ENCODE data around the gene SMURF1.

The SMURF1 gene

GRCh38 chr7:99112097-99112496 is 31.8 kb downstream of the SMURF1 start:
- DNase-seq (ENCODE audit: insufficient read length, low spot score) (no peak), FAIRE-seq (no peak)
- TF ChIP-seq CTCF (IDR thresholded peaks at IDR 0.05; ENCODE audit: insufficient read depth, missing control alignments): no peak

DNA sequence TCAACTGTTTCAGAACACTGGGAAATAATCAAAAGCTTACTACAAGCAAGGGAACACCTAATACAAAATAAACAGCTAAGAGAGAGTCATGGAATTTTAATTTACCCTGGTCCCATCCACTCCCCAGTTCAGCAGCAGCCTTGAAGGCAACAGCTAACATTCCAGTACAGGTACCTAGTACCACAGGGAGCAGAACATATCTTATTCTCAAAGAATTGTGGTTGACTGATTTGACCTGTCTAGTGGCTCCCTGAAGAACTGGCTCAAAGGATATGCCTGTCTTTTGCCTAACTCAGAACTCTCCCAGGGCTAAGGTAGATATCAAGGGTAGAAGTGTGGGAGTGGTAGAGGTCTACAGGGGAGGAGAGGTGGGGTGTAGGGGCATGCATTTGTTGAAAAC is 32.3 kb downstream of the SMURF1 start:
- TF ChIP-seq CTCF (IDR thresholded peaks at IDR 0.05; ENCODE audit: insufficient read depth, missing control alignments): no peak
- DNase-seq (ENCODE audit: insufficient read length, low spot score) (no peak), FAIRE-seq (no peak)

- no peak for FAIRE-seq
- DNase-seq (ENCODE audit: insufficient read length, low spot score): no peak
Measured at GRCh38 chr7:99109108-99110051, 34.5 kb downstream of the SMURF1 start.

GRCh38 chr7:99108613-99109012 is 35.3 kb downstream of the SMURF1 start:
- FAIRE-seq (no peak), DNase-seq (ENCODE audit: insufficient read length, low spot score) (no peak)
- TF ChIP-seq CTCF (IDR thresholded peaks at IDR 0.05; ENCODE audit: insufficient read depth, missing control alignments): no peak

More at GRCh38 chr7:99109108-99110051, 34.5 kb downstream of the SMURF1 start:
- no peak for TF ChIP-seq CTCF (IDR thresholded peaks at IDR 0.05; ENCODE audit: insufficient read depth, missing control alignments)

- no peak for TF ChIP-seq CTCF (IDR thresholded peaks at IDR 0.05; ENCODE audit: insufficient read depth, missing control alignments)
- no peak for DNase-seq (ENCODE audit: insufficient read length, low spot score)
- no peak for FAIRE-seq
Measured at GRCh38 chr7:99106821-99107241, 37.1 kb downstream of the SMURF1 start.

- DNase-seq (ENCODE audit: insufficient read length, low spot score) (no peak), FAIRE-seq (no peak)
- TF ChIP-seq CTCF (IDR thresholded peaks at IDR 0.05; ENCODE audit: insufficient read depth, missing control alignments): no peak
Measured at GRCh38 chr7:99106411-99106810, 37.5 kb downstream of the SMURF1 start.

DNA sequence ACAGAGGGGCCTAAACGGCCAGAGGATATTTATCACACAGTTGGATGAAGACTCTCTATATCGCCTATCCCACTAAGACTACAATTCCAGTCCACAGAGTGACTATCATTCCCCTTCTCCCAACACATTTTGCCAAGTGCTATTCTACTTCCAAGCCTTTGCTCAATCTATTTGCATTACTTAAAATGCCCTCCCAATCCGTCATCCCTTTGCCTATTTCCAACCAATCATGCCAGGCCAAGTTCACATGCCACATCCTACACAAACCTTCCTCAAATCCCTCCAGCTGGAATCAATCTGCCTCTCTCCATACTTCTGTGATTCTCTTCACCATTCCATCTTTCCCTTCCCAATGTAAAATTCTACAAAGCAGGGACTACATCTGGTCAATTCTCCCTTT is 38.2 kb downstream of the SMURF1 start:
- TF ChIP-seq CTCF (IDR thresholded peaks at IDR 0.05; ENCODE audit: insufficient read depth, missing control alignments): no peak
- no peak for FAIRE-seq

More for the DNA sequence above, 38.2 kb downstream of the SMURF1 start:
- no peak for DNase-seq (ENCODE audit: insufficient read length, low spot score)
